ENCODE results near the gene TMEM80. TPM values are rescaled to one million over a fixed set of nuclear protein-coding genes. Genes with fewer than 3 reads are reported as not detected.

TMEM80 gene
- total and polyA plus RNA-seq, 2 donors (not counting 3 experiments of a cell fraction or from before 2014, with no cell fraction given) = 21.2 to 26.6 TPM

DNA sequence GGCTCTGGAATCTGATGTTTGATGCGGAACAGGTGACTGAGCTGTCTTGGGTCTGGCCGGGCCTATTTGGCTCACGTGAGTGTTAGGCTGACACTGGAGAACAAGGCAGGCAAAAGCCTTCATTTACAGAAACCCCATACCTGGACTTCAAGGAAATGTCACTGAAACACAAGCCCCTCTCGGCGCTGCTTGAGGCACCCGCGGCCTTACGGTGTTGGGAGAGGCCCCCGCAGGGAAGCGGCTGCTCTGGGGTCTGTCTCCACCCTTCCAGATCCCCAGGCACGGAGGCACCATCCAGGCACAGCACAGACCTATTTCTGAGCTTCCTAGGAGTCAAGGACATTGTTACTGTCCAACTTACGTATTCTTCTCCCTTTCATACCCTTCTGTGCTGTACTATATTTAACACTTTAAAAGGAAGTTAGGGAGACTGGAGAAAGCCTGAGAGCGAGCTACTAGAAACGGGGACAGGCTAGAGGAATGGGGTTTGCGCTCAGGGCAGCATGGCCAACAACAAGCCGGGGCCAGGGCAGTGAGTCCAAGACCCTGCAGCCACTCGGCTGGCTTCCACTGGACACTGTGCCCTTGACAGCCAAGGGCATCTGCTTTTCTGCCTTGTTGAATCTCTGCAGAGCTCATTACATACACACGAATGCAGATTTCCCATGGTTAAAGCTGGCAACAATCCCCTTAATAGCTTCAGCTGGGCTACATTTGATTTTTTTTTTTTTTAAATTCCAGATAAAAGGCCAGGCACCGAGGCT lies 34.8 kb upstream of the TMEM80 start:
- no peak overlapping the region for H3K27ac ChIP-seq (ENCODE audit: insufficient read depth, low read depth, low read length)
- H3K9me1 ChIP-seq (replicated peaks; ENCODE audit: control insufficient read depth, extremely low read depth, insufficient read depth, low read length) = no peaks in the 10 kb centered on the region
- no peaks in the 10 kb centered on the region for H3K27me3 ChIP-seq (ENCODE audit: control insufficient read depth in 2 of 2, insufficient read depth in 2 of 2, low read length in 2 of 2)
- dilution Hi-C loops (cut with MboI; ENCODE audit: extremely low pct_ligation_motif_present, low sequenced_read_pairs) = no loop called here
- no peak overlapping the region for H3K4me2 ChIP-seq (ENCODE audit: insufficient read depth, low read length)
- H3K4me1 ChIP-seq (ENCODE audit: control insufficient read depth, extremely low read depth, insufficient read depth, low read length) = no peaks in the 10 kb centered on the region
- H3K9ac ChIP-seq (replicated peaks; ENCODE audit: extremely low read depth, insufficient read depth, low read length) = no peak overlapping the region
- DNase-seq (ENCODE audit: low read depth, low spot score) (no peak), FAIRE-seq (no peak)
- no peak overlapping the region for H2AFZ ChIP-seq (ENCODE audit: low read depth, low read length)
- H3K36me3 ChIP-seq (ENCODE audit: control insufficient read depth in 2 of 2, extremely low read depth in 1 of 2, insufficient read depth in 2 of 2, low read length in 2 of 2) = peaks cover 2 to 32% of the 10 kb centered on the region in 2 experiments
- CTCF ChIA-PET = interaction anchor here (0.9 to 1.1 kb wide), 3 partner anchors 20 to 67 kb away, joined by 3 read pairs; no protein-coding TSS in a partner anchor
- H3K9me3 ChIP-seq (replicated peaks; ENCODE audit: control insufficient read depth, insufficient read depth, low read length) = no peaks in the 10 kb centered on the region
- no TSS peak for BruUV-seq (replicated peaks)
- POLR2A ChIA-PET = no interaction called here
- no peaks in the 10 kb centered on the region for H4K20me1 ChIP-seq (replicated peaks; ENCODE audit: control insufficient read depth, extremely low read depth, insufficient read depth, low read length)
- no peak overlapping the region for H3K4me3 ChIP-seq (replicated peaks in 1 of 3; ENCODE audit: insufficient read depth in 1 of 3, low read depth in 1 of 3, low read length in 3 of 3)
- H3K79me2 ChIP-seq (ENCODE audit: control insufficient read depth, insufficient read depth, low read length) = no peaks in the 10 kb centered on the region
- intact Hi-C loops (cut with micrococcal nuclease) = no loop called here
- TF ChIP-seq, protein P1, sequence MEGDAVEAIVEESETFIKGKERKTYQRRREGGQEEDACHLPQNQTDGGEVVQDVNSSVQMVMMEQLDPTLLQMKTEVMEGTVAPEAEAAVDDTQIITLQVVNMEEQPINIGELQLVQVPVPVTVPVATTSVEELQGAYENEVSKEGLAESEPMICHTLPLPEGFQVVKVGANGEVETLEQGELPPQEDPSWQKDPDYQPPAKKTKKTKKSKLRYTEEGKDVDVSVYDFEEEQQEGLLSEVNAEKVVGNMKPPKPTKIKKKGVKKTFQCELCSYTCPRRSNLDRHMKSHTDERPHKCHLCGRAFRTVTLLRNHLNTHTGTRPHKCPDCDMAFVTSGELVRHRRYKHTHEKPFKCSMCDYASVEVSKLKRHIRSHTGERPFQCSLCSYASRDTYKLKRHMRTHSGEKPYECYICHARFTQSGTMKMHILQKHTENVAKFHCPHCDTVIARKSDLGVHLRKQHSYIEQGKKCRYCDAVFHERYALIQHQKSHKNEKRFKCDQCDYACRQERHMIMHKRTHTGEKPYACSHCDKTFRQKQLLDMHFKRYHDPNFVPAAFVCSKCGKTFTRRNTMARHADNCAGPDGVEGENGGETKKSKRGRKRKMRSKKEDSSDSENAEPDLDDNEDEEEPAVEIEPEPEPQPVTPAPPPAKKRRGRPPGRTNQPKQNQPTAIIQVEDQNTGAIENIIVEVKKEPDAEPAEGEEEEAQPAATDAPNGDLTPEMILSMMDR (IDR thresholded peaks at IDR 0.05; ENCODE audit: extremely low read depth in 1 of 2, insufficient read depth in 1 of 2, low read depth in 1 of 2, low read length in 2 of 2) = no peak
- TF ChIP-seq GATA2 (IDR thresholded peaks at IDR 0.05; ENCODE audit: insufficient read depth, insufficient read length, low read depth, low read length) (no peak), JUN (IDR thresholded peaks at IDR 0.05; ENCODE audit: borderline replicate concordance, insufficient read depth, insufficient read length, low read depth) (no peak), POLR2AphosphoS5 (IDR thresholded peaks at IDR 0.05; ENCODE audit: insufficient read depth, low read depth, low read length) (no peak), FOS (IDR thresholded peaks at IDR 0.05; ENCODE audit: borderline replicate concordance, insufficient read depth, low read length) (no peak), EZH2 (IDR thresholded peaks at IDR 0.05; ENCODE audit: borderline replicate concordance, low read depth, low read length, severe bottlenecking) (no peak), MYC (IDR thresholded peaks at IDR 0.05; ENCODE audit: low read depth, low read length) (no peak), POLR2A (IDR thresholded peaks at IDR 0.05; ENCODE audit: low read depth, low read length) (no peak)
- TF ChIP-seq, protein P2, sequence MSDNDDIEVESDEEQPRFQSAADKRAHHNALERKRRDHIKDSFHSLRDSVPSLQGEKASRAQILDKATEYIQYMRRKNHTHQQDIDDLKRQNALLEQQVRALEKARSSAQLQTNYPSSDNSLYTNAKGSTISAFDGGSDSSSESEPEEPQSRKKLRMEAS (IDR thresholded peaks at IDR 0.05; ENCODE audit: insufficient read depth, insufficient read length) = no peak

Data from endothelial cell of umbilical vein (primary cell).